OCI-LY7 (cell line): ENCODE data around the gene DOCK1.

Source experiments
- CTCF ChIP-seq: fragments of 200-600 bp; sonication (generic); conservative IDR thresholded peaks from 2 replicates; pipeline ENCODE4 v1.5.1; 2014; ENCODE audit warnings: mild to moderate bottlenecking, antibody characterized with exemption, low read length, moderate library complexity, mixed read lengths
- EZH2phosphoT487 ChIP-seq: fragments of 200-600 bp; sonication (generic); IDR thresholded peaks from 2 replicates; pipeline ENCODE4 v1.6.1; 2018; ENCODE audit warnings: low read depth, borderline replicate concordance, mild to moderate bottlenecking, mixed run types, antibody characterized with exemption, low read length, moderate library complexity, mixed read lengths

DNA sequence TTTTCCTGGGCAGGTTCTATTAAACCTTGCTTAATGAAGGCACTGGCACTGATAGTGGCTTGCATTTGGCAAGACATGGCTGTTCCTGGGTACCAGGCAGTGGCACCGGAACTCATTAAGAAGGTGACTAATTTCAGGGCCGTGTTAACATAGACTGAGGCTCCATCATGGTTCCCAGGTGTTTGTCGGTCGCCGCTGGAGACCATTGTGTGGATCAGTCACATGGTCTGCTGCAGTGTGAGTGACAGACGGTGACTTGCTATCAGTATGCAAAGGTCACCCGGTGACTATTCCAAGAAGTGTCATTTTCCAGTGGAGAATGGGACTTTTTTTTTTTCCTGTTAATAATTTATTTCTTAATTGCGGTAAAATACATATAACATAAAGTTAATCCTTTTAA is 184.9 kb downstream of the DOCK1 start:
- no peak for TF ChIP-seq CTCF
- no peak for TF ChIP-seq EZH2phosphoT487
